H9 (cell line): ENCODE results near the gene MYBPC2. TPM values are rescaled to one million over a fixed set of nuclear protein-coding genes. Genes with fewer than 3 reads are reported as not detected.
A peak's percentile ranks its signal among the peaks of the same experiment; 100 is the strongest.

ENCODE experiments used
- DNase-seq: peaks from one replicate; pipeline ENCODE4 v3.0.0-alpha.2; 2017
- H2AFZ ChIP-seq: one replicate; pipeline ENCODE4 v1.6.1; 2013; ENCODE audit warnings: mild to moderate bottlenecking, low read length, control low read depth, moderate library complexity
- H2AK5ac ChIP-seq: 2 replicates; pipeline ENCODE4 v1.6.1; 2013; ENCODE audit warnings: low read length, control low read depth, mixed read lengths; ENCODE audit not compliant: insufficient read length
- H2BK120ac ChIP-seq: one replicate; pipeline ENCODE4 v1.6.1; 2013; ENCODE audit warnings: low read depth, mild to moderate bottlenecking, low read length, control low read depth, inconsistent platforms; ENCODE audit not compliant: poor library complexity, severe bottlenecking
- H2BK12ac ChIP-seq: 2 replicates; pipeline ENCODE4 v1.6.1; 2013; ENCODE audit warnings: low read length, control low read depth, mixed read lengths, low read depth; ENCODE audit not compliant: insufficient read length
- H2BK15ac ChIP-seq: 2 replicates; pipeline ENCODE4 v1.6.1; 2013; ENCODE audit warnings: low read depth, low read length, control low read depth
- H2BK20ac ChIP-seq: one replicate; pipeline ENCODE4 v1.6.1; 2013; ENCODE audit warnings: low read depth, mild to moderate bottlenecking, low read length, control low read depth, inconsistent platforms; ENCODE audit not compliant: poor library complexity, severe bottlenecking
- H2BK5ac ChIP-seq: 2 replicates; pipeline ENCODE4 v1.6.1; 2013; ENCODE audit warnings: low read length, control low read depth, mixed read lengths; ENCODE audit not compliant: insufficient read length
- H3K14ac ChIP-seq: 2 replicates; pipeline ENCODE4 v1.6.1; 2013; ENCODE audit warnings: low read length, control low read depth; ENCODE audit not compliant: insufficient read depth
- H3K18ac ChIP-seq: 2 replicates; pipeline ENCODE4 v1.6.1; 2013; ENCODE audit warnings: low read depth, mild to moderate bottlenecking, mixed read lengths, low read length, control low read depth; ENCODE audit not compliant: insufficient read length
- H3K23ac ChIP-seq: 2 replicates; pipeline ENCODE4 v1.6.1; 2013; ENCODE audit warnings: low read length, control low read depth, mixed read lengths, low read depth; ENCODE audit not compliant: insufficient read length
- H3K23me2 ChIP-seq: 2 replicates; pipeline ENCODE4 v1.6.1; 2013; ENCODE audit warnings: low read depth, mild to moderate bottlenecking, mixed read lengths, low read length, control low read depth; ENCODE audit not compliant: insufficient read length, poor library complexity, severe bottlenecking
- H3K27ac ChIP-seq: 2 replicates; pipeline ENCODE4 v1.5.1; 2013; ENCODE audit warnings: low read length, control low read depth, mixed read lengths, low read depth; ENCODE audit not compliant: insufficient read length
- H3K27me3 ChIP-seq: 2 replicates; pipeline ENCODE4 v1.6.1; 2013; ENCODE audit warnings: low read length, control low read depth, inconsistent platforms; ENCODE audit not compliant: insufficient read depth
- H3K4ac ChIP-seq: 2 replicates; pipeline ENCODE4 v1.6.1; 2013; ENCODE audit warnings: low read depth, mild to moderate bottlenecking, control low read depth, inconsistent platforms, low read length, moderate library complexity
- H3K4me1 ChIP-seq: 2 replicates; pipeline ENCODE4 v1.6.1; 2013; ENCODE audit warnings: low read length, control low read depth, inconsistent platforms; ENCODE audit not compliant: insufficient read depth
- H3K4me2 ChIP-seq: 2 replicates; pipeline ENCODE4 v1.6.1; 2013; ENCODE audit warnings: low read length, control low read depth, mixed read lengths; ENCODE audit not compliant: insufficient read length, insufficient read depth
- H3K56ac ChIP-seq: 2 replicates; pipeline ENCODE4 v1.6.1; 2013; ENCODE audit warnings: low read depth, mild to moderate bottlenecking, mixed read lengths, low read length, control low read depth; ENCODE audit not compliant: insufficient read length
- H3K79me1 ChIP-seq: 2 replicates; pipeline ENCODE4 v1.6.1; 2013; ENCODE audit warnings: low read depth, mild to moderate bottlenecking, moderate library complexity, low read length, control low read depth, inconsistent platforms; ENCODE audit not compliant: insufficient read depth, poor library complexity, severe bottlenecking
- H3K79me2 ChIP-seq: 2 replicates; pipeline ENCODE4 v1.6.1; 2013; ENCODE audit warnings: low read length, control low read depth, inconsistent platforms; ENCODE audit not compliant: insufficient read depth
- H3K9ac ChIP-seq: 2 replicates; pipeline ENCODE4 v1.6.1; 2013; ENCODE audit warnings: low read length, control low read depth, mixed read lengths; ENCODE audit not compliant: insufficient read length; ENCODE audit errors: extremely low read depth
- H3K9me3 ChIP-seq: one replicate; pipeline ENCODE4 v1.6.1; 2013; ENCODE audit warnings: low read depth, low read length, inconsistent platforms; ENCODE audit not compliant: control insufficient read depth
- H3T11ph ChIP-seq: one replicate; pipeline ENCODE4 v1.6.1; 2013; ENCODE audit warnings: mild to moderate bottlenecking, low read length, control low read depth, inconsistent platforms
- H4K20me1 ChIP-seq: one replicate; pipeline ENCODE4 v1.6.1; 2013; ENCODE audit not compliant: control insufficient read depth, insufficient read length, insufficient read depth
- H4K5ac ChIP-seq: 2 replicates; pipeline ENCODE4 v1.6.1; 2013; ENCODE audit warnings: low read depth, mild to moderate bottlenecking, mixed read lengths, low read length, control low read depth; ENCODE audit not compliant: insufficient read length
- H4K8ac ChIP-seq: replicated peaks from 2 replicates; pipeline ENCODE4 v1.6.1; 2013; ENCODE audit warnings: low read length, control low read depth, mixed read lengths, low read depth; ENCODE audit not compliant: insufficient read length
- H4K91ac ChIP-seq: 2 replicates; pipeline ENCODE4 v1.6.1; 2013; ENCODE audit warnings: low read depth, mild to moderate bottlenecking, moderate library complexity, mixed read lengths, low read length, control low read depth; ENCODE audit not compliant: insufficient read length
- H3K27ac Mint-ChIP-seq, 3 experiments: 2 replicates in 2 of 3; 3 replicates in 1 of 3; pipeline ENCODE4 v1.8.0; 2020 to 2021; ENCODE audit warnings: mixed read lengths in 3 of 3, mild to moderate bottlenecking in 1 of 3, moderate library complexity in 1 of 3
- H3K27me3 Mint-ChIP-seq: 2 replicates; pipeline ENCODE4 v1.8.0; 2021; ENCODE audit warnings: low read depth, mild to moderate bottlenecking, moderate library complexity, mixed read lengths
- H3K36me3 Mint-ChIP-seq, 3 experiments: 2 replicates in 2 of 3; 3 replicates in 1 of 3; pipeline ENCODE4 v1.8.0; 2020 to 2021; ENCODE audit warnings: low read depth in 3 of 3, mixed read lengths in 3 of 3; ENCODE audit not compliant: insufficient read depth in 1 of 3
- H3K4me1 Mint-ChIP-seq, 2 experiments: 2 replicates each; pipeline ENCODE4 v1.8.0; 2020; ENCODE audit warnings: mixed read lengths in 2 of 2
- H3K4me3 Mint-ChIP-seq, 2 experiments: 2 replicates in 1 of 2; 3 replicates in 1 of 2; pipeline ENCODE4 v1.8.0; 2020 to 2021; ENCODE audit warnings: mild to moderate bottlenecking in 2 of 2, mixed read lengths in 2 of 2, moderate library complexity in 1 of 2
- H3K9me3 Mint-ChIP-seq, 2 experiments: 2 replicates in 1 of 2; 3 replicates in 1 of 2; pipeline ENCODE4 v1.8.0; 2020; ENCODE audit warnings: mild to moderate bottlenecking in 2 of 2, mixed read lengths in 2 of 2, moderate library complexity in 1 of 2
- CTCF ChIP-seq: fragments of 200-600 bp; sonication (generic); conservative IDR thresholded peaks from 3 replicates; pipeline ENCODE4 v1.8.0; 2021; ENCODE audit warnings: antibody characterized with exemption, mild to moderate bottlenecking
- WGBS: extraction: QIAGEN DNeasy Blood & Tissue Kit; methylation state at CpG from one replicate; pipeline ENCODE4 v1.1.7; 2013; ENCODE audit warnings: missing lambda C conversion rate, low lambda C conversion rate, mixed read lengths; ENCODE audit not compliant: insufficient read length; ENCODE audit errors: extremely low coverage; 5-methylcytosine and 5-hydroxymethylcytosine counted together
- total RNA-seq: library from RNA; stranded (reverse); gene quantifications from 2 replicates; pipeline ENCODE4 v1.2.1, GENCODE V29; 2021

Gene MYBPC2
- total RNA-seq, 1 experiment from 2014 or later, result 4.9 TPM

GRCh38 chr19:50423279-50424113, 9.2 kb upstream of the MYBPC2 start:
- Histone ChIP-seq H2BK120ac (no peak overlapping the region), H2BK5ac (no peak overlapping the region), H3K27ac (no peak overlapping the region), H3K79me2 (peaks cover 3% of the 10 kb centered on the region; the same call in 1 of the 2 replicates), H3K27me3 (no peaks in the 10 kb centered on the region), H3K4me1 (no peaks in the 10 kb centered on the region), H4K91ac (no peak overlapping the region), H2BK12ac (no peak overlapping the region), H3T11ph (no peak overlapping the region), H3K9me3 (no peaks in the 10 kb centered on the region), H3K9ac (no peak overlapping the region), H3K4ac (no peak overlapping the region), H2AK5ac (no peak overlapping the region), H3K56ac (no peak overlapping the region), H4K5ac (no peak overlapping the region), H2BK15ac (no peak overlapping the region), H3K14ac (no peak overlapping the region), H4K8ac (no peak overlapping the region), H3K23ac (no peak overlapping the region), H2BK20ac (no peak overlapping the region), H3K23me2 (peaks cover 12% of the 10 kb centered on the region), H3K4me2 (no peak overlapping the region), H3K79me1 (no peaks in the 10 kb centered on the region), H2AFZ (no peak overlapping the region), H3K18ac (no peak overlapping the region), H4K20me1 (no peaks in the 10 kb centered on the region)
- Mint-ChIP-seq H3K27me3 (peaks cover 8% of the 10 kb centered on the region), H3K9me3 (peaks cover 0 to 3% of the 10 kb centered on the region in 2 experiments; a peak in 1 of 5 replicates), H3K27ac (peak overlapping the region in 2 of 3 experiments; percentile 44 to 70; a peak in 2 of 7 replicates), H3K36me3 (peaks cover 0 to 22% (median 7%) of the 10 kb centered on the region in 3 experiments; a peak in 4 of 7 replicates), H3K4me3 (no peak overlapping the region; a peak in 1 of 5 replicates), H3K4me1 (peaks cover 16 to 17% of the 10 kb centered on the region in 2 experiments)
- no peak for DNase-seq
- no peak for TF ChIP-seq CTCF
- WGBS, result no CpG with 5 or more reads among the region's 22 CpGs
